Measurements from ENCODE around the gene WNT7A. TPM values are rescaled to one million over a fixed set of nuclear protein-coding genes. Genes with fewer than 3 reads are reported as not detected.

The WNT7A gene
- polyA plus RNA-seq, 1 of the 3 experiments (the other 2 are of a cell fraction) = not detected

- no peaks in the 10 kb centered on the region for H3K27me3 ChIP-seq (ENCODE audit: insufficient read depth)
- H3K79me2 ChIP-seq (ENCODE audit: insufficient read depth) = no peaks in the 10 kb centered on the region
- ChIA-PET POLR2A (no interaction called here), CTCF (interaction anchor here (1.0 to 2.1 kb wide), 2 partner anchors 9 to 169 kb away, joined by 3 to 7 read pairs; no protein-coding TSS in a partner anchor)
- TF ChIP-seq FOXJ3 (CRISPR knock-in tag; IDR thresholded peaks at IDR 0.05) (no peak), TCF12 (IDR thresholded peaks at IDR 0.05) (no peak), GATA2 (CRISPR knock-in tag; IDR thresholded peaks at IDR 0.05) (no peak), JUND (IDR thresholded peaks at IDR 0.05) (no peak), GABPA (IDR thresholded peaks at IDR 0.05; ENCODE audit: low read depth) (no peak), NRF1 (IDR thresholded peaks at IDR 0.05; ENCODE audit: low read depth, low read length) (no peak), IRF3 (IDR thresholded peaks at IDR 0.05; ENCODE audit: low read depth, low read length) (no peak)
- H3F3A ChIP-seq (replicated peaks; ENCODE audit: insufficient read depth) = no peaks in the 10 kb centered on the region
- no peak overlapping the region for H3K4me2 ChIP-seq
- no peak overlapping the region for H3K9ac ChIP-seq
- H4K20me1 ChIP-seq (ENCODE audit: insufficient read depth) = no peaks in the 10 kb centered on the region
- H3K27ac ChIP-seq (ENCODE audit: low read depth in 2 of 2, low read length in 1 of 2) = no peak overlapping the region
- DNase-seq = no peak
- no peak overlapping the region for H3K4me3 ChIP-seq (ENCODE audit: low read depth in 2 of 2, low read length in 1 of 2)
- H3K9me3 ChIP-seq = no peaks in the 10 kb centered on the region
- no peak overlapping the region for H2AFZ ChIP-seq (ENCODE audit: low read depth)
- 4% methylated on average over 3 of the region's 3 CpGs for WGBS (ENCODE audit: low lambda C conversion rate)
- H3K36me3 ChIP-seq (replicated peaks in 1 of 2; ENCODE audit: control insufficient read depth in 1 of 2, insufficient read depth in 2 of 2, low read length in 1 of 2) = no peaks in the 10 kb centered on the region
- peaks cover 0 to 12% of the 10 kb centered on the region in 2 experiments; a peak in 1 of 4 replicates for H3K4me1 ChIP-seq (ENCODE audit: control insufficient read depth in 1 of 2, insufficient read depth in 2 of 2, low read depth in 1 of 2, low read length in 1 of 2)
- no peaks in the 10 kb centered on the region for H3K9me2 ChIP-seq
Observed at GRCh38 chr3:13827256-13827655, 52.6 kb downstream of the WNT7A start.

GRCh38 chr3:13826672-13827071, 53.2 kb downstream of the WNT7A start:
- Histone ChIP-seq H3K79me2 (ENCODE audit: insufficient read depth) (no peaks in the 10 kb centered on the region), H4K20me1 (ENCODE audit: insufficient read depth) (no peaks in the 10 kb centered on the region), H3K9me2 (no peaks in the 10 kb centered on the region), H3F3A (replicated peaks; ENCODE audit: insufficient read depth) (no peaks in the 10 kb centered on the region), H3K27me3 (ENCODE audit: insufficient read depth) (no peaks in the 10 kb centered on the region), H3K4me3 (ENCODE audit: low read depth in 2 of 2, low read length in 1 of 2) (no peak overlapping the region), H2AFZ (ENCODE audit: low read depth) (no peak overlapping the region), H3K36me3 (replicated peaks in 1 of 2; ENCODE audit: control insufficient read depth in 1 of 2, insufficient read depth in 2 of 2, low read length in 1 of 2) (no peaks in the 10 kb centered on the region), H3K9me3 (no peaks in the 10 kb centered on the region), H3K9ac (no peak overlapping the region), H3K4me1 (ENCODE audit: control insufficient read depth in 1 of 2, insufficient read depth in 2 of 2, low read depth in 1 of 2, low read length in 1 of 2) (peaks cover 0 to 12% of the 10 kb centered on the region in 2 experiments; a peak in 1 of 4 replicates), H3K4me2 (no peak overlapping the region), H3K27ac (ENCODE audit: low read depth in 2 of 2, low read length in 1 of 2) (no peak overlapping the region)
- CTCF ChIA-PET = interaction anchor here (1.0 to 2.1 kb wide), 4 partner anchors 9 to 172 kb away, joined by 3 to 7 read pairs (median 4); no protein-coding TSS in a partner anchor
- TF ChIP-seq MEF2A (IDR thresholded peaks at IDR 0.05; ENCODE audit: borderline replicate concordance, low read depth) = no peak
- TF ChIP-seq ZBTB33 (IDR thresholded peaks at IDR 0.05; ENCODE audit: borderline replicate concordance, low read depth) = no peak
- no peak for TF ChIP-seq SIN3A (IDR thresholded peaks at IDR 0.05; ENCODE audit: borderline replicate concordance, low read depth, low read length)
- TF ChIP-seq JUND (IDR thresholded peaks at IDR 0.05) = no peak
- DNase-seq = no peak
- POLR2A ChIA-PET = no interaction called here

Measured in SK-N-SH (cell line).